Measurements from ENCODE around the gene ANKRD12.

The ANKRD12 gene

DNA sequence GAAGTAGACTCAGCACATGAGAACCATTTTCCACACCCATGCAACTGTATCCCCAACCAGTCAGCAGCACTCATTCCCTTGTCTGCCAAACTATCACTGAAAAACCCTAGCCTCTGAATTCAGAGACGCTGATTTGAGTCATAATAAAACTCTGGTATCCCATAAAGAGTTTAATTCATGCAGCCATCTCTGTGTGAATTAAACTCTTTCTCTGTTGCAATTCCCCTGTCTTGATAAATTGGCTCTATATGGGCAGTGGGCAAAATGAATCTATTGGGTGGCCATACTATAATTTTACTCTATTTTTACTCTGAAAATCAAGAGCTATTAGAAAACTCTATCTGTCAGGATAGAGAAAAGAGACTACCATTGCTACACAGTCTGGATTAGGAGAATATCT is 157.4 kb downstream of the ANKRD12 start:
- no peak for DNase-seq (ENCODE audit: low spot score)

DNA sequence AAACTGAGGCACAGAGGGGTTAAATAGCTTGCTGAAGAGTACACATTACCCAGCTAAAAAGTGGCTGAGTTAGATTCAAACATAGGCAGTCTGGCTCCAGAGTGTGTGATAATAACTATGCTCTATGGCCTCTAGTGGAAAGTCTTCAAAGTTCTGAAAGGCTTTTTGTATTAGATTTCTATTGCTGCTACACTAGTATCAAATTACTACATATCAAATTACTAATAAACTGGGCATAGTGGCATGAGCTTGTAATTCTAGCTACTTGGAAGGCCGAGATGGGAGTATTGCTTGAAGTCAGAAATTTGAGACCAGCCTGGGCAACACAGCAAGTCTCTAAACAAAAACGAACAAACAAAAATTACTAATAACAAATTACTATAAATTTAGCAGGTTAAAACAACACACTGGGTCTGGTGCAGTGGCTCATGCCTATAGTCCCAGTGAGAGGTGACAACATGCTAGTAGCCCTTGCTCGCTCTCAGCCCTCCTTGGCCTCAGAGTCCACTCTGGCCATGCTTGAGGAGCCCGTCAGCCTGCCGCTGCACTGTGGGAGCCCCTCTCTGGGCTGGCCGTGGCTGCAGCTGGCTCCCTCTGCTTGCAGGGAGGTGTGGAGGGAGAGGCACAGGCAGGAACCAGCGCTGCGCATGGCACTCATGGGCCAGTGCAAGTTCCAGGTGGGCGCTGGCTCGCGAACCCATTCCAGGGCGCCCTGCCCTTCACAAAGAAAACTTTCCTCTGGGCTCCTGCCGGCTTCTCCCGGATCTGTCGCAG is 159.8 kb downstream of the ANKRD12 start:
- DNase-seq (ENCODE audit: low spot score): no peak

DNA sequence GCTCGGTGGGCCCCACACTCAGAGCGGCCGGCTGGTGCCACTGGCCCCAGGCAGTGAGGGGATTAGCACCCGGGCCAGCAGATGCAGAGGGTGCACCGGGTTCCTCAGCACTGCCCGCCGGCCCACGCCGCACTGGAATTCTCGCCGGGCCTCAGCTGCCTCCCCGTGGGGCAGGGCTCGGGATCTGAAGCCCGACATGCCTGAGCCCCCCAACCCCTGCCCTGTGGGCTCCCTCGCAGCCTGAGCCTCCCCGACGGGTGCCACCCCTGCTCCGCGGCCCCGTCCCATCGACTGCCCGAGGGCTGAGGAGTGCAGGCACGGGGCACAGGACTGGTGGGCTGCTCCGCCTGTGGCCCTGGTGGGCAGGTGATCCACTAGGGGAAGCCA is 160.4 kb downstream of the ANKRD12 start:
- DNase-seq (ENCODE audit: low spot score): no peak

DNA sequence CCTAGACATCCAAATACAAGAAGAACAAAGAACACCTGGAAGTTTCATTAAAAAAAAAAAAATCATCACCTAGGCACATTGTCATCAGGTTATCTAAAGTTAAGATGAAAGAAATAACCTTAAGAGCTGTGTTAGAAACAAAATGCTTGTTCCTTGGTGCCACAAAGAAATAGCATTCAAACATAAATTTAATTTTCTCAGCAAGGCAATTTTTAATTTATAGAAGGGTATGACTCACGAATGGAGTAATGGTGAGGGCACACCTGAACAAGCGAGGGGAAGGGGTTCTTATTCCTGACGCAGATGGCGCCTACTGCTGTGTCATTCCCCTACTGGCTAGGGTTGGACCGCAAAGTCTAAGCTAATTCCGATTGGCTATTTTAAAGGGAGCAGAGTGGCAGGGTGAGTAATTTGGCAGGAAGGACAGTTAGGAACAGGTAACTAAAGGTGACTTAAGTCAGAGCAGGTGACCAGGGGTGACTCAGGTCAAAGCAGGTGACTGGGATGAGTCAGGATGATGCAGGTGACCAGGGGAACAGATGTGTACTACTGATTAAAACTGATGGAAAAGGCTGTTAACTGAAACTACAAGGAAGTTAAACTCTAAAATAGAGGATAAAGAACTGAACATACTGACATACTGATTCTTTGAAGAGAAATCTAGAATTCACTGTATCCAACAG is 167.9 kb downstream of the ANKRD12 start:
- no peak for DNase-seq (ENCODE audit: low spot score)

DNA sequence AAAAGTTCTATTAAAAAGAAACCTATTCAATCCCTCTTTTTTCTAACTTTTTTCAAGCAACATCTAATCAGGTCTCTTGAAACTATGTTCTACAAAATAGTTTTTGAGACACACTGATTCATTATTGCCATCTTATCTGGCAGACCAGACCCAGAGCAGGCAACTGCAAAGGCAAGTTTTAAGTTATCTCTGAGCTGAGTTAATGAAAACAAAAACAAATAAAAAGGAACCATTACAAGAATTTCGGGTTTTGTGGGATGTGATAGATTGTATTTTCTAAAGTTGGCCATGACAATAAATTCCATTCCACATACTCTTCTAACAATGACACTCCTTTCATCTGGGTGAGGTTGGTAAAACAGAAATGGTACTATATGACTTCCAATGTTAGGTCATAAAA is 182.8 kb downstream of the ANKRD12 start:
- DNase-seq (ENCODE audit: low spot score): no peak

DNA sequence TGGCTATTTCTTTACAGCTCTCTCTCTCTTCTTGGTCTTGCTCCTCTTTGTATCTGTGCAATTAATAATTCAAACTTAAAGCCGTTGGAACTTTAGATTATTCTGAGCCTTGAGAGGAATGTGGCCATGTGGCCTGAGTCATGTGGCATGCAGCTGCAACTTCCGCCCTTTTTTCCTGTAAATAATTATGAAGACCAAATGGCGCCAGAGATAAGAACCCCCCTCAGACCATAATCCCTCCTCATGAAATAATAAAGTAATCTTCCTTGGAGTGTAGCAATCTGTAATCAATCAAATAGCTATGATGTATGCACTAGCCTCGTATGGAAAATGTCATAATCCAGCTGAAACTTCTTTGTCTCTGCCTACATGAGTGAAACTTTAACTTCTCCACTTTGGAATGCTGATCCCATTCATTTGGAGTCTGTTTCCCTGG is 184.5 kb downstream of the ANKRD12 start:
- DNase-seq (ENCODE audit: low spot score): no peak

DNA sequence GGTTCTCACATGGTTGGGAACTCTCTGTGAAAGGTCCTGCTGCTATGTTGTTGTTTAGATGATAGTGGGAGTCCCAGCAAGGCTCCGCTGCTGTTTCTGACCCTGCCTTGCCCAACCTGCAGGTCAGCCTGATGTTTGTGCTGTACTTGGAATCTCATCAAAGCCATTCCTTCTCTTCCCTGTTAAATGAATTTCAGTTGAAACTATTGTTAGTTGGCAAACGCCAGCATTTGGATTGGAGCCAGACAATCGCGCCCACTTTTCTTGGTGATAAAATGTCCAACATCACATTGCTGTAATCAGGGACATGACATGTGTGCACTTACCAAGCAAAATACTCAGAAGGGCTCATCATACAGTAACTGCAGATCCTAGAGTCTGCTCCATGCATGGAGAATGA is 185.2 kb downstream of the ANKRD12 start:
- no peak for DNase-seq (ENCODE audit: low spot score)

DNA sequence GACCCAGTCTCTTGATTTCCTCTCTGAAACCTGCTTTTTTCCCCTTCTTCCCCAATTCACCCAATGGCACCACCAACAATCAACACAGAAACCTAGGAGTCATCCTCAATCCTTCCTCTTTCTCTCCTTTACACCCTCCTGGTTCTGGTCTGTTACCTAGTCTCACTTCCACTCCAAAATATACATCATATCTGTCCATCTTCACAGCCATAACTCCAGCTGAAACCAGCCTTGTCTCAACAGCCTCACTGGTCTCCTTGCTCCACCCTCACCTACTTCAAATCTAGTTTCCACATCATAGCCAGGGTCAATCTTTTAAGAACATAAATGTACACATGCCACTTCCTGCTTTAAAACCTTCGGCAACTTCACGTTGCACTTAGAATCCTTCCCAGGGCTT is 186.2 kb downstream of the ANKRD12 start:
- DNase-seq (ENCODE audit: low spot score): no peak

DNA sequence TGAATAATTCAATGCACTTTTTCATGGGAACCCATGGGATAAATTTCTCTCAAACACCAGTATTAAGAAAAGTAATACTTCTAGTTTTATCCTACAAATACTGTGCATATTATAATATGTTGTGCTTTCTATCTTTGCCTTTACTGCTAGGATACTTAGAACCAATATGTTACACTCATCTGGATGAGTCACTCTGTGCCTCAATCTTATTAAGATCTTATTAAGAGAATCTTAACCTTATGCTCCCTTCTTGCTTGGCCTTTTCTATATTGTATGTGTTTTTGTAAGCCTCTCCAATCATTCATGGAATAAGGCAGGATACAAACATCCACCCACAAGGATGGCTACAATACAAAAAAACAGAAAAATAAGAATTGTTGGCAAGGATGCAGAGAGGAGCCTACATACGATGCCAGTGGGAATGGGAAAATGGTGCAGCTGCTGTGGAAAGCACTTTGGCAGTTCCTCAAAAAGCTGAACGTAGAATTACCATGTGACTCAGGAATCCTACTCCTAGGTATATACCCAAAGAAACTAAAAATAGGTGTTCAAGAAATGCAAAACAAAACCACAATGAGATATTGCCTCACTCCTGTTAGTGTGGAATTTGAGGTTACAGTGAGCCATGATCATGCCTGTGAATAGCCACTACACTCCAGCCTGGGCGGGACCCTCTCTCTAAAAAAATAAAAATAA is 187.3 kb downstream of the ANKRD12 start:
- DNase-seq (ENCODE audit: low spot score): peak; percentile 14

DNA sequence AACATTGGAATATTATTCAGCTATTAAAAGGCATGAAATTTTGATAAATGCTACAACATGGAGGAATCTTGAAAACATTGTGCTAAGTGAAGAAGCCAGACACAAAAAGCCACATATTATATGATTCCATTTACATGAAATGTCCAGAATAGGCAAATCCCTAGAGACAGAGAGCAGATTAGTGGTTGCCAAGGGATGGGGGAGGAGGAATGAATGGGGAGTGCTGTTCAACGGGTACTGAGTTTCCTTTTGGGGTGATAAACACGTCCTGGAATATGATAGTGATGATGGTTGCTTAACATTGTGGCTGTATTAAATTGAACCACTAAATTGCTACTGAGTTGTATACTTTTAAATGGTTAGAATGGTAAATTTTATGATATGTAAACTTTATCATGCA is 189.1 kb downstream of the ANKRD12 start:
- no peak for DNase-seq (ENCODE audit: low spot score)

DNA sequence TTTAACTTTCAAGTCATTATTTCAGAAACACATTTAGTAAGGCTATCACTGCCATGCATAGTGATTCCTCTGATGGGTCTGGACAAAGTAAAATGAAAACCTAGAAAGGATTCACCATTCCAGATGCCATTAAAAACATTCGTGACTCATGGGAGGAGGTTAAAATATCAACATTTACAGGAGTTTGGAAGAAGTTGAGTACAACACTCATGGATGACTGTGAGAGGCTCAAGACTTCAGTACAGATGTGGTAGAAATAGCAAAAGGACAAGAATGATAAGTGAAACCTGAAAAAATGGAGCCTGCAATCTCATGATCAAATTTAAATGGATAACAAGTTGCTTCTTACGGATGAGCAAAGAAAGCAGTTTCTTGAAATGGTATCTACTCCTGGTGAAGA is 192.2 kb downstream of the ANKRD12 start:
- no peak for DNase-seq (ENCODE audit: low spot score)

DNA sequence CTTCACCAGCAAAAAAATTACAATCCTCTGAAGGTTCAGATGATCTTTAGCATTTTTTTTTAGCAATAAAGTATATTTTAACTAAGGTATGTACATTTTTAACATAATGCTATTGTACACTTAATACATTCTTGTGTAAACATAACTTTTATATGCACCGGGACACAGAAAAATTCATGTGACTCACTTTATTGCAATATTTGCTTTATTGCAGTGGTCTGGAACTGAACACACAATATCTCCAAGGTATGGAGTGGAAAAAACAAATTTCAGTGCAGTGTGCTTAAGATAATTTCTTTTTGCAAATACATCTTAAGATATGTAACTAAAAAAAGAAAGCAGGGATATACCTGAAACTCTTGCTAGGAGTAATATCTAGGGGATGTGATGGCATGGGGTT is 192.9 kb downstream of the ANKRD12 start:
- DNase-seq (ENCODE audit: low spot score): no peak

DNA sequence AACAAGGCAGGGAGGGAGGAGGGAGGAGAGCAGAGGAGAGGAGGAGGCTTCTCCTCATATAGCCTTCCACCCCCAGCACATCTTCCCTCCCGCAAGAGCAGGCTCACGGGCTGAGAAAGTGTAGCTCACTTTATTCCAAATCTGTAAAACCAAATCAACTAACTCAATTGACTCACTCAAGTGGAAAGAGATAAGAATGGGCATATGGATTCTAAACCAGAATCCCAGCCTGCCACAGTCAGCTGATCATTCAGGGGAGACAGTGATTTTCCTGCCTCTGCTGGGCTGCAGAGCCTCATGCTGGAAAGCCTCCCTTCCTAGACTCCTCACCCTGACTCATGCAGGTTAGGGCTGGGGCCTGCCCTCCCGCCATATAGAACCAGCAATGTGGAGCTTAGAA is 193.8 kb downstream of the ANKRD12 start:
- no peak for DNase-seq (ENCODE audit: low spot score)

DNA sequence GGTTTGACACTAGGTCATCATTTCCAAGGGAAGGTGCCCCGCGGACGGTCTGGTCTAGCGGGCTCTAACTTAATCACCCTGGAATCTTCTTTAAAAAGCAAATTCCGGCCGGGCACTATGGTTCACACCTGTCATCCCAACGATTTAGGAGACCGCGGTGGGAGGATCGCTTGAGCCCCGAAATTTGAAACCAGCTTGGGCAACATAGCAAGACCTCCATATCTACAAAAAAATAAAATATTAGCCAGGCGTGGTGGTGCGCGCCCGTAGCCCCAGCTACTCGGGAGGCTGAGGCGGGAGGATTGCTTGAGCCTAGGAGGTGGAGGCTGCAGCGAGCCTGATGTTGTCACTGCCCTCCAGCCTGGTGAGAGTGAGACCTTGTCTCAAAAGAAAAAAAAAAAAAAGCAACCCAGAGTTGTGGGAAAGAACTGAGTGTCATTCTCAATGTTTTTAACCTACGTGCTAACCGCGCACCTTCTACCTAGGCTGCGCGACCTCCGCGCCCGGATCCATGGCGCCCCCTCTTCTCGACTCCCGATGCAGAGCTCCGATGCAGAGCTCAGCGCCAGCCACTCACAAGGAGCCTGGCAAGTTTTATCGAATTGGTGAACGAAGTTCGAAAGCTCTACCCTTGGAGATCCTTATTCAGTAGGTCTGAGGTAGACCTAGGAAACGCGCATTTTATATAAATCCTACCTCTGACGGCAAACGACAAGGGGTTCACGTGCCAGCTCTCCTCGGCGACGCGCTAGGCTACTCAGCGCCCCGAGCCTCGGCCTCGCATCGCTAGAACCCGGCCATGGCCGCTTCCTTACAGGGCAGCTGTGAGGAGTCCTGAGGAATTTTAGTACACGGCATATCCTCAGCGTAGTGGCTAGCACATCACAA is 197.1 kb downstream of the ANKRD12 start:
- no peak for DNase-seq (ENCODE audit: low spot score)

DNA sequence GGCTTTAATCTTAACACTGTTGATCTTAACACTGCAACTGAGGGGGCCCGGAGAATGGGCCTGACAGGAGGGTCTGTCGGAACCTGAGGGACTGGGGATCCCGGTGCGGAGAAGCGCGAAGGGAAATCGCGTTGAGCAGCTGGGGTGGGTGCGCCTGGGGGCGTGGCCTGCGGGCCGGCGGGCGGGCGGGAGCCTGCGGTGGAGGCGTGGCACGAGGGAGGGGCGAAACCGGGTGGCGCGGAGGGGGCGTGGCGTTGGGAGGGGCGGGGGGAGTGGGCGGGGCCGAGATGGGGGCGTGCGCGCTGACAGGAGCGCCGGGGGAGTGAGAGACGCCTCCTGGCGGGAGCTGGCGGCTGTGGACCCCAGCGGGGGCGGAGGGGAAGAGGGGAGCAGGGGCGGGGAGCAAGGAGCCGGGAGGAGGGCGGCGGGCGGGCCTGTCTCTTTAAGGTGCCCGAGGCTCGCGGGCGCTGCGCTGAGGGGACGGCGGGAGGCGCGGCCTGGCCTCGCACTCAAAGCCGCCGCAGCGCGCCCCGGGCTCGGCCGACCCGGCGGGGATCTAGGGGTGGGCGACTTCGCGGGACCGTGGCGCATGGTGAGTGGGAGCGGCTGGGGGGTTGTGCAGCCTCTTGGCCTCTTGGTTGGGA is 197.9 kb downstream of the ANKRD12 start, which contains the start of gene TWSG1:
TWSG1 (plus strand) TSS at position 445 of the 644 bp plus-strand sequence. CDS start 2,457 bp downstream, outside the sequence.
- DNase-seq (ENCODE audit: low spot score): peak; percentile 94

DNA sequence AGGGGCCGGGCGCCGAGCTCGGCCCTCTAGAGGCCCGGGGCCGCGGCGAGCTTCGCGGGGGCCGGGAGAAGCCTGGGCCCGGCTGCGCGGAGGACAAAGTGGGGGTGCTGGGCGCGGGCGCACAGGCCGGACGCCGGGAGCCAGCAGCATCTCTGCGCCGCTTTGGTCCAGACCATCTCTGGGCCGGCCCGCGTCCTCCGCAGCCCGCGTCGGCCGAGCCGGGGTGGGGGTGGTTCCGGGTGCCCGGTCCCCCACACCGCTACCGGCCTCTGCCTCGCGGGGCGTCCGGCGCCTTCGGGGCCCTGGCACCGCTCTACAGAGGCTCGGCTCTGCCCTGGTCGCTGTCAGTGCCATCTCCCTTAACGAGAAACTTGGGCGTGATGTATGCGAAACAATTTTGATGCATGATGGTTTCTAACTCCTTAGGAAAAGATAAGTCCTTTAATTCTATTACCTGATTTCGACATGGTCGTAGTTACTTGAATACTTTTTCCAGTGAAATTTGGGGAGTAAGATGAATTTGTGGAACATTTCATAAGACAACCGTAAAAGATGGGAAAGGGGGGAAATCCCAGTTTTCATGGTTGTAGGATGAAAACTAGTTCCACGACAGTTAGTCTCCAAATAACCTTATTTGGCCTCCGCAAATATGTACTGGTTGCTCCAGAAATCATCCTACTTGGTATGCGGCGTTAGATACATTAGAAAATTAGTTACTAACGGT is 198.6 kb downstream of the ANKRD12 start:
- peak; percentile 33 for DNase-seq (ENCODE audit: low spot score)
